Large intestine (tissue), 3 donors: ENCODE measurements around the gene HNRNPUL1. TPM values are rescaled to one million over a fixed set of nuclear protein-coding genes. Genes with fewer than 3 reads are reported as not detected.
"Not testable (repeated sequence)": the region's sequence is repeated elsewhere in the genome, so short reads cannot be mapped to it uniquely, and the experiment has no call there.

Experiments used
- DNase-seq, 2 donors: peaks; one replicate each; pipeline versions ENCODE4 v3.0.0 to v3.0.0-alpha.2; 2013
- H3K27ac ChIP-seq: one replicate; pipeline ENCODE4 v1.5.1; 2013; ENCODE audit warnings: low read length
- H3K27me3 ChIP-seq: 2 replicates; pipeline ENCODE4 v1.6.1; 2013; ENCODE audit warnings: low read length; ENCODE audit not compliant: control insufficient read depth, insufficient read depth
- H3K36me3 ChIP-seq: 2 replicates; pipeline ENCODE4 v1.6.1; 2013; ENCODE audit warnings: low read length; ENCODE audit not compliant: control insufficient read depth, insufficient read depth
- H3K4me1 ChIP-seq: one replicate; pipeline ENCODE4 v1.6.1; 2013; ENCODE audit warnings: low read length; ENCODE audit not compliant: control insufficient read depth, insufficient read depth
- H3K4me3 ChIP-seq: one replicate; pipeline ENCODE4 v1.5.1; 2013; ENCODE audit warnings: low read length
- H3K9me3 ChIP-seq: one replicate; pipeline ENCODE4 v1.6.1; 2013; ENCODE audit warnings: mild to moderate bottlenecking, low read depth, low read length, moderate library complexity; ENCODE audit not compliant: control insufficient read depth
- WGBS: methylation state at CpG from one replicate; pipeline ENCODE4 v1.1.5; 2013; ENCODE audit warnings: low lambda C conversion rate; ENCODE audit not compliant: insufficient coverage; 5-methylcytosine and 5-hydroxymethylcytosine counted together
- polyA plus RNA-seq: library from polyadenylated mRNA; unstranded; fragments of 120-200 nt; gene quantifications from one replicate; pipeline ENCODE4 v1.2.1, GENCODE V29; 2013

The HNRNPUL1 gene
- polyA plus RNA-seq, 1 donor: 142 TPM

- no peak overlapping the region for H3K4me3 ChIP-seq
- H3K4me1 ChIP-seq: no peaks in the 10 kb centered on the region
- H3K27ac ChIP-seq: no peak overlapping the region
- WGBS: no CpG with 5 or more reads among the region's 6 CpGs
- H3K27me3 ChIP-seq: no peaks in the 10 kb centered on the region
- H3K36me3 ChIP-seq: peaks cover 89% of the 10 kb centered on the region
- no peaks in the 10 kb centered on the region for H3K9me3 ChIP-seq
- no peak for DNase-seq
Measured at GRCh38 chr19:41273076-41273475, 8.9 kb downstream of the HNRNPUL1 start.

- H3K36me3 ChIP-seq: peaks cover 90% of the 10 kb centered on the region
Measured at GRCh38 chr19:41274802-41275201, 10.6 kb downstream of the HNRNPUL1 start.

GRCh38 chr19:41276231-41276630 lies 12.1 kb downstream of the HNRNPUL1 start:
- H3K9me3 ChIP-seq: no peaks in the 10 kb centered on the region
- no peak overlapping the region for H3K4me3 ChIP-seq
- H3K4me1 ChIP-seq: no peaks in the 10 kb centered on the region
- no peaks in the 10 kb centered on the region for H3K27me3 ChIP-seq
- H3K36me3 ChIP-seq: peaks cover 90% of the 10 kb centered on the region
- no peak for DNase-seq
- no peak overlapping the region for H3K27ac ChIP-seq
- 100% methylated on average over 2 of the region's 3 CpGs for WGBS

More at GRCh38 chr19:41274802-41275201, 10.6 kb downstream of the HNRNPUL1 start:
- no CpG with 5 or more reads among the region's 5 CpGs for WGBS
- H3K27me3 ChIP-seq: no peaks in the 10 kb centered on the region
- no peaks in the 10 kb centered on the region for H3K9me3 ChIP-seq
- no peak for DNase-seq
- H3K4me1 ChIP-seq: no peaks in the 10 kb centered on the region
- H3K4me3 ChIP-seq: no peak overlapping the region
- no peak overlapping the region for H3K27ac ChIP-seq

GRCh38 chr19:41278478-41278877 lies 14.3 kb downstream of the HNRNPUL1 start:
- Histone ChIP-seq H3K36me3 (peaks cover 83% of the 10 kb centered on the region), H3K27ac (no peak overlapping the region), H3K4me3 (no peak overlapping the region), H3K27me3 (no peaks in the 10 kb centered on the region), H3K4me1 (no peaks in the 10 kb centered on the region), H3K9me3 (no peaks in the 10 kb centered on the region)
- no CpG with 5 or more reads among the region's 2 CpGs for WGBS
- no peak for DNase-seq

- no peaks in the 10 kb centered on the region for H3K4me1 ChIP-seq
- no peak for DNase-seq
- H3K4me3 ChIP-seq: no peak overlapping the region
- no peak overlapping the region for H3K27ac ChIP-seq
- H3K9me3 ChIP-seq: no peaks in the 10 kb centered on the region
- H3K27me3 ChIP-seq: no peaks in the 10 kb centered on the region
- WGBS: no CpG with 5 or more reads among the region's 3 CpGs
- H3K36me3 ChIP-seq: peaks cover 82% of the 10 kb centered on the region
Measured at GRCh38 chr19:41288673-41289530, 24.7 kb downstream of the HNRNPUL1 start.

GRCh38 chr19:41289814-41290213 lies 25.6 kb downstream of the HNRNPUL1 start:
- WGBS: 100% methylated on average over 1 of the region's 8 CpGs
- H3K36me3 ChIP-seq: peaks cover 82% of the 10 kb centered on the region
- H3K4me1 ChIP-seq, DNase-seq, H3K27ac ChIP-seq, H3K9me3 ChIP-seq, H3K4me3 ChIP-seq, H3K27me3 ChIP-seq: not testable (repeated sequence)

GRCh38 chr19:41294393-41294792 lies 30.2 kb downstream of the HNRNPUL1 start:
- Histone ChIP-seq H3K4me3 (no peak overlapping the region), H3K27me3 (no peaks in the 10 kb centered on the region), H3K4me1 (peaks cover 35% of the 10 kb centered on the region), H3K27ac (no peak overlapping the region), H3K36me3 (peaks cover 93% of the 10 kb centered on the region), H3K9me3 (no peaks in the 10 kb centered on the region)
- 100% methylated on average over 1 of the region's 10 CpGs for WGBS
- no peak for DNase-seq

GRCh38 chr19:41295499-41295898 lies 31.3 kb downstream of the HNRNPUL1 start:
- peak overlapping the region; percentile 52 for H3K27ac ChIP-seq
- peak; percentile 44 to 66 for DNase-seq
- H3K4me1 ChIP-seq: peaks cover 35% of the 10 kb centered on the region
- H3K36me3 ChIP-seq: peaks cover 96% of the 10 kb centered on the region
- no peaks in the 10 kb centered on the region for H3K27me3 ChIP-seq
- H3K9me3 ChIP-seq: no peaks in the 10 kb centered on the region
- H3K4me3 ChIP-seq: no peak overlapping the region
- WGBS: no CpG with 5 or more reads among the region's 6 CpGs

GRCh38 chr19:41296433-41296871 lies 32.3 kb downstream of the HNRNPUL1 start:
- H3K4me1 ChIP-seq: peaks cover 35% of the 10 kb centered on the region
- no peak overlapping the region for H3K4me3 ChIP-seq
- H3K36me3 ChIP-seq: peaks cover 99% of the 10 kb centered on the region
- no CpG with 5 or more reads among the region's 2 CpGs for WGBS
- H3K27me3 ChIP-seq: no peaks in the 10 kb centered on the region
- DNase-seq: no peak
- no peak overlapping the region for H3K27ac ChIP-seq
- no peaks in the 10 kb centered on the region for H3K9me3 ChIP-seq

- H3K36me3 ChIP-seq: peaks cover 96% of the 10 kb centered on the region
- peak overlapping the region; percentile 87 for H3K27ac ChIP-seq
Measured at GRCh38 chr19:41297628-41298347, 33.6 kb downstream of the HNRNPUL1 start.

More at GRCh38 chr19:41297628-41298347, 33.6 kb downstream of the HNRNPUL1 start:
- DNase-seq: no peak
- Histone ChIP-seq H3K4me3 (no peak overlapping the region), H3K9me3 (no peaks in the 10 kb centered on the region), H3K27me3 (no peaks in the 10 kb centered on the region), H3K4me1 (peaks cover 35% of the 10 kb centered on the region)
- WGBS: 100% methylated on average over 1 of the region's 7 CpGs
